OCI-LY1 (cell line): Measurements from ENCODE around the gene DDX10.

Experiments used
- H2AFZ ChIP-seq: fragments of 200-600 bp; sonication (generic), shearing (Covaris generic); 2 replicates; pipeline ENCODE4 v1.6.0; 2014; ENCODE audit warnings: antibody characterized with exemption, mild to moderate bottlenecking, low read length
- H3F3A ChIP-seq: fragments of 200-600 bp; sonication (generic), shearing (Covaris generic); 2 replicates; pipeline ENCODE4 v1.6.0; 2014; ENCODE audit warnings: mild to moderate bottlenecking, antibody characterized with exemption, low read length, moderate library complexity; ENCODE audit not compliant: insufficient read depth
- H3K27ac ChIP-seq: fragments of 200-600 bp; sonication (generic); 2 replicates; pipeline ENCODE4 v1.5.1; 2014; ENCODE audit warnings: low read length, mixed run types, mild to moderate bottlenecking, low read depth; ENCODE audit not compliant: poor library complexity, severe bottlenecking
- H3K27me3 ChIP-seq: fragments of 200-600 bp; sonication (generic); 2 replicates; pipeline ENCODE4 v1.6.0; 2014; ENCODE audit warnings: antibody characterized with exemption, mild to moderate bottlenecking, low read length, moderate library complexity; ENCODE audit not compliant: insufficient read depth
- H3K36me3 ChIP-seq: fragments of 200-600 bp; sonication (generic); 2 replicates; pipeline ENCODE4 v1.6.1; 2014; ENCODE audit warnings: mild to moderate bottlenecking, antibody characterized with exemption, low read length, moderate library complexity, mixed read lengths; ENCODE audit not compliant: insufficient read depth
- H3K4me1 ChIP-seq: fragments of 200-600 bp; sonication (generic); 2 replicates; pipeline ENCODE4 v1.5.1; 2014; ENCODE audit warnings: mild to moderate bottlenecking, low read length, moderate library complexity; ENCODE audit not compliant: insufficient read depth, severe bottlenecking
- H3K4me2 ChIP-seq: fragments of 200-600 bp; sonication (generic), shearing (Covaris generic); 2 replicates; pipeline ENCODE4 v1.6.1; 2014; ENCODE audit warnings: low read length
- H3K4me3 ChIP-seq: fragments of 200-600 bp; sonication (generic); 2 replicates; pipeline ENCODE4 v1.5.1; 2014; ENCODE audit warnings: low read length, low read depth, mild to moderate bottlenecking, mixed read lengths; ENCODE audit not compliant: poor library complexity, severe bottlenecking
- H3K79me2 ChIP-seq: fragments of 200-600 bp; shearing (Covaris generic); 2 replicates; pipeline ENCODE4 v1.6.1; 2016; ENCODE audit warnings: mixed run types, low read length, mixed read lengths; ENCODE audit not compliant: insufficient read depth
- H3K9ac ChIP-seq: fragments of 200-600 bp; sonication (generic), shearing (Covaris generic); 2 replicates; pipeline ENCODE4 v1.6.1; 2014; ENCODE audit warnings: mild to moderate bottlenecking, low read length, mixed read lengths
- H3K9me2 ChIP-seq: fragments of 200-600 bp; sonication (generic), shearing (Covaris generic); 2 replicates; pipeline ENCODE4 v1.6.1; 2014; ENCODE audit warnings: low read depth, mild to moderate bottlenecking, low read length, mixed read lengths
- H3K9me3 ChIP-seq: fragments of 200-600 bp; shearing (Covaris generic); 2 replicates; pipeline ENCODE4 v1.6.1; 2014; ENCODE audit warnings: low read length, mixed read lengths
- H4K20me1 ChIP-seq: fragments of 200-600 bp; sonication (generic), shearing (Covaris generic); 2 replicates; pipeline ENCODE4 v1.6.0; 2016; ENCODE audit warnings: mild to moderate bottlenecking, low read length; ENCODE audit not compliant: insufficient read depth
- CTCF ChIP-seq: fragments of 200-600 bp; sonication (generic), shearing (Covaris generic); IDR thresholded peaks from 2 replicates; pipeline ENCODE4 v1.5.1; 2017; ENCODE audit warnings: mild to moderate bottlenecking, antibody characterized with exemption, low read length, moderate library complexity, mixed read lengths
- EZH2 ChIP-seq: fragments of 200-600 bp; sonication (generic), shearing (Covaris generic); IDR thresholded peaks from 2 replicates; pipeline ENCODE4 v1.8.0; 2017; ENCODE audit warnings: borderline replicate concordance, mixed run types, mild to moderate bottlenecking, antibody characterized with exemption, low read length, moderate library complexity, mixed read lengths

The DDX10 gene

GRCh38 chr11:108897916-108898315, 233.0 kb downstream of the DDX10 start:
- no peaks in the 10 kb centered on the region for H3K27me3 ChIP-seq
- 0 out of 2 replicates have a peak, but pooled peaks cover 3% of the 10 kb centered on the region for H3K79me2 ChIP-seq
- no peak overlapping the region for H3K4me3 ChIP-seq
- no peak for TF ChIP-seq EZH2
- no peak for TF ChIP-seq CTCF
- H3F3A ChIP-seq: no peaks in the 10 kb centered on the region
- no peaks in the 10 kb centered on the region for H3K9me2 ChIP-seq
- H3K4me1 ChIP-seq: no peaks in the 10 kb centered on the region
- no peak overlapping the region for H3K4me2 ChIP-seq
- H2AFZ ChIP-seq: no peak overlapping the region
- H3K27ac ChIP-seq: no peak overlapping the region
- peaks cover 7% of the 10 kb centered on the region for H3K9me3 ChIP-seq
- H3K36me3 ChIP-seq: peaks cover 14% of the 10 kb centered on the region
- no peaks in the 10 kb centered on the region for H4K20me1 ChIP-seq
- H3K9ac ChIP-seq: no peak overlapping the region

GRCh38 chr11:108901359-108901758, 236.5 kb downstream of the DDX10 start:
- Histone ChIP-seq H3K27ac (no peak overlapping the region), H3F3A (no peaks in the 10 kb centered on the region), H3K9ac (no peak overlapping the region), H3K9me2 (no peaks in the 10 kb centered on the region), H4K20me1 (no peaks in the 10 kb centered on the region), H3K36me3 (peaks cover 14% of the 10 kb centered on the region), H3K4me3 (no peak overlapping the region), H3K9me3 (peaks cover 7% of the 10 kb centered on the region), H2AFZ (no peak overlapping the region), H3K4me2 (no peak overlapping the region), H3K79me2 (no peaks in the 10 kb centered on the region; the same call in 1 of the 2 replicates), H3K4me1 (no peaks in the 10 kb centered on the region), H3K27me3 (no peaks in the 10 kb centered on the region)
- TF ChIP-seq EZH2 (no peak), CTCF (no peak)

GRCh38 chr11:108902027-108902469, 237.2 kb downstream of the DDX10 start:
- Histone ChIP-seq H3K4me1 (no peaks in the 10 kb centered on the region), H3K9me2 (no peaks in the 10 kb centered on the region), H3K27ac (no peak overlapping the region), H3K4me3 (no peak overlapping the region), H2AFZ (no peak overlapping the region), H3F3A (no peaks in the 10 kb centered on the region), H3K9ac (no peak overlapping the region), H3K9me3 (peaks cover 6% of the 10 kb centered on the region), H3K27me3 (no peaks in the 10 kb centered on the region), H3K4me2 (no peak overlapping the region), H3K36me3 (peaks cover 13% of the 10 kb centered on the region), H4K20me1 (no peaks in the 10 kb centered on the region), H3K79me2 (no peaks in the 10 kb centered on the region; the same call in 1 of the 2 replicates)
- no peak for TF ChIP-seq EZH2
- no peak for TF ChIP-seq CTCF
